HL-60 (cell line): Measurements from ENCODE around the gene COMP.
"Not testable (repeated sequence)": the region's sequence is repeated elsewhere in the genome, so short reads cannot be mapped to it uniquely, and the experiment has no call there.

ENCODE experiments used
- DNase-seq, 2 experiments: peaks; one replicate each; pipeline ENCODE4 v3.0.0-alpha.2; 2010 to 2020; ENCODE audit warnings: low read depth in 1 of 2, low spot score in 1 of 2
- H3K27ac ChIP-seq: fragments of 250-450 bp; sonication (Bioruptor Pico); replicated peaks from 2 replicates; pipeline ENCODE4 v1.5.1; 2020; ENCODE audit warnings: mild to moderate bottlenecking, moderate library complexity
- H3K27me3 ChIP-seq: fragments of 250-450 bp; sonication (Bioruptor Pico); 2 replicates; pipeline ENCODE4 v1.5.1; 2021; ENCODE audit warnings: mild to moderate bottlenecking, moderate library complexity; ENCODE audit not compliant: insufficient read depth, poor library complexity, severe bottlenecking
- H3K4me3 ChIP-seq: replicated peaks from 2 replicates; pipeline ENCODE4 v1.5.1; 2011; ENCODE audit warnings: mild to moderate bottlenecking, control low read depth, low read length; ENCODE audit not compliant: insufficient read depth
- CTCF ChIP-seq: IDR thresholded peaks from one replicate; pipeline ENCODE4 v1.5.1; 2011; ENCODE audit warnings: low read length, control low read depth, inconsistent platforms; ENCODE audit not compliant: insufficient read depth
- GABPA ChIP-seq: IDR thresholded peaks from 2 replicates; pipeline ENCODE4 v1.6.1; 2012; ENCODE audit warnings: low read depth
- POLR2AphosphoS5 ChIP-seq: IDR thresholded peaks from 2 replicates; pipeline ENCODE4 v1.6.1; 2012; ENCODE audit warnings: low read depth
- REST ChIP-seq: IDR thresholded peaks from 2 replicates; pipeline ENCODE4 v1.6.1; 2012; ENCODE audit warnings: low read depth; ENCODE audit not compliant: insufficient replicate concordance
- SPI1 ChIP-seq: IDR thresholded peaks from 2 replicates; pipeline ENCODE4 v1.6.1; 2012; ENCODE audit warnings: low read depth, mild to moderate bottlenecking, borderline replicate concordance

The COMP gene

GRCh38 chr19:18828786-18829185, 37.7 kb upstream of the COMP start:
- TF ChIP-seq SPI1 (no peak), POLR2AphosphoS5 (no peak), CTCF (no peak), REST (no peak), GABPA (no peak)
- Histone ChIP-seq H3K4me3 (no peak overlapping the region), H3K27ac (no peak overlapping the region), H3K27me3 (no peaks in the 10 kb centered on the region)
- no peak for DNase-seq

GRCh38 chr19:18817574-18817973, 26.5 kb upstream of the COMP start:
- Histone ChIP-seq H3K27ac (no peak overlapping the region), H3K4me3 (no peak overlapping the region)
- TF ChIP-seq SPI1 (no peak), GABPA (no peak), POLR2AphosphoS5 (no peak), CTCF (no peak), REST (no peak)

GRCh38 chr19:18816645-18817044, 25.5 kb upstream of the COMP start:
- DNase-seq, H3K27me3 ChIP-seq, H3K27ac ChIP-seq, H3K4me3 ChIP-seq: not testable (repeated sequence)

More at GRCh38 chr19:18817574-18817973, 26.5 kb upstream of the COMP start:
- no peak for DNase-seq
- peaks cover 3% of the 10 kb centered on the region for H3K27me3 ChIP-seq

- DNase-seq: no peak
- Histone ChIP-seq H3K27me3 (peaks cover 3% of the 10 kb centered on the region), H3K4me3 (no peak overlapping the region), H3K27ac (no peak overlapping the region)
- no peak for TF ChIP-seq SPI1
- no peak for TF ChIP-seq POLR2AphosphoS5
- no peak for TF ChIP-seq CTCF
- TF ChIP-seq REST: no peak
- no peak for TF ChIP-seq GABPA
These were observed 24.6 kb upstream of the COMP start for GRCh38 chr19:18815673-18816072.
